Panc1 (cell line): ENCODE measurements around the gene ANKLE2. TPM values are rescaled to one million over a fixed set of nuclear protein-coding genes. Genes with fewer than 3 reads are reported as not detected.

Experiments used
- ATAC-seq: fragments of 200-7000 bp; cut with Tn5 transposase; 2 replicates; pipeline ENCODE4 v1.9.1; 2020; ENCODE audit warnings: mild to moderate bottlenecking, moderate library complexity
- BruUV-seq: library from RNA; stranded (reverse); fragments of 400-500 nt; replicated peaks from 2 replicates; lab custom pipeline; 2021; lab: Mats Ljungman, UMichigan
- CTCF ChIA-PET: fragments of 300-600 bp; sonication (Branson Sonifier 250); formaldehyde crosslinking; loops from one replicate; lab custom pipeline; 2022; ENCODE audit warnings: antibody characterized with exemption; lab: Charles Lee
- POLR2A ChIA-PET: fragments of 300-600 bp; sonication (Branson Sonifier 250); formaldehyde crosslinking; loops from one replicate; lab custom pipeline; 2022; ENCODE audit warnings: antibody characterized with exemption; lab: Charles Lee
- DNase-seq: peaks from one replicate; pipeline ENCODE4 v3.0.0-alpha.2; 2010; ENCODE audit warnings: low read depth, low spot score
- H3K27ac ChIP-seq: 2 replicates; pipeline ENCODE4 v1.5.1; 2011; ENCODE audit warnings: mild to moderate bottlenecking, low read length, inconsistent platforms
- H3K27me3 ChIP-seq: fragments of 200-500 bp; sonication (Bioruptor generic); 2 replicates; pipeline ENCODE4 v1.6.0; 2014; ENCODE audit warnings: low read length, inconsistent platforms; ENCODE audit not compliant: control insufficient read depth, insufficient read depth
- H3K36me3 ChIP-seq: fragments of 200-500 bp; sonication (Bioruptor generic); 2 replicates; pipeline ENCODE4 v1.5.1; 2014; ENCODE audit warnings: inconsistent platforms, mild to moderate bottlenecking, low read length, moderate library complexity; ENCODE audit not compliant: control insufficient read depth, insufficient read depth
- H3K4me1 ChIP-seq: 2 replicates; pipeline ENCODE4 v1.5.1; 2011; ENCODE audit warnings: inconsistent platforms, mild to moderate bottlenecking, low read length, moderate library complexity; ENCODE audit not compliant: control insufficient read depth, insufficient read depth
- H3K4me3 ChIP-seq, 2 experiments: 2 replicates each; pipeline ENCODE4 v1.5.1; 2011 to 2012; ENCODE audit warnings: low read depth in 2 of 2, low read length in 2 of 2, mild to moderate bottlenecking in 2 of 2, inconsistent platforms in 1 of 2, moderate library complexity in 1 of 2
- H3K9me3 ChIP-seq: fragments of 200-500 bp; sonication (Bioruptor generic); 2 replicates; pipeline ENCODE4 v1.5.1; 2014; ENCODE audit warnings: low read depth, mild to moderate bottlenecking, inconsistent platforms, low read length, moderate library complexity; ENCODE audit not compliant: control insufficient read depth, insufficient read depth
- CTCF ChIP-seq: fragments of 450-650 bp; IDR thresholded peaks from 2 replicates; pipeline ENCODE4 v1.5.1; 2017; ENCODE audit warnings: mild to moderate bottlenecking
- POLR2AphosphoS5 ChIP-seq: IDR thresholded peaks from 2 replicates; pipeline ENCODE4 v1.6.1; 2012; ENCODE audit warnings: mild to moderate bottlenecking, low read depth, low read length, moderate library complexity
- REST ChIP-seq, 2 experiments: IDR thresholded peaks; 2 replicates each; pipeline ENCODE4 v1.6.1; 2011 to 2012; ENCODE audit warnings: low read depth in 2 of 2, control low read depth in 1 of 2, low read length in 1 of 2, mild to moderate bottlenecking in 1 of 2, moderate library complexity in 1 of 2; ENCODE audit not compliant: insufficient read depth in 1 of 2
- SIN3A ChIP-seq: IDR thresholded peaks from 2 replicates; pipeline ENCODE4 v1.6.1; 2012; ENCODE audit warnings: low read depth, mild to moderate bottlenecking, low read length, moderate library complexity, borderline replicate concordance; ENCODE audit not compliant: insufficient read depth
- TCF7L2 ChIP-seq: IDR thresholded peaks from 2 replicates; pipeline ENCODE4 v1.6.1; 2011; ENCODE audit warnings: mild to moderate bottlenecking, low read depth, low read length, inconsistent platforms
- in situ Hi-C: cut with HindIII; loops from 2 replicates; pipeline ENCODE4 v1.10.0; 2016; ENCODE audit warnings: low sequenced_read_pairs, low pct_unique_long_range_greater_than_20kb
- intact Hi-C: fragments of 100-400 bp; cut with micrococcal nuclease; formaldehyde crosslinking; loops from one replicate; pipeline ENCODE4 v1.10.0; 2022; ENCODE audit not compliant: unreplicated experiment
- total RNA-seq: library from RNA; stranded (reverse); gene quantifications from one replicate; pipeline ENCODE4 v1.2.1, GENCODE V29; 2021; ENCODE audit not compliant: unreplicated experiment

The ANKLE2 gene
- total RNA-seq, 1 experiment from 2014 or later, result 88.7 TPM

GRCh38 chr12:132773077-132773955, 11.7 kb upstream of the ANKLE2 start:
- POLR2A ChIA-PET, result no interaction called here
- no TSS peak for BruUV-seq
- TF ChIP-seq CTCF (no peak), POLR2AphosphoS5 (no peak), SIN3A (no peak), REST (IDR thresholded peaks at IDR 0.05; ENCODE audit: insufficient read depth in 1 of 2, low read depth in 2 of 2, low read length in 1 of 2) (no peak), TCF7L2 (no peak)

GRCh38 chr12:132772606-132773005, 11.0 kb upstream of the ANKLE2 start:
- Histone ChIP-seq H3K36me3 (peaks cover 16% of the 10 kb centered on the region), H3K4me1 (no peaks in the 10 kb centered on the region), H3K27me3 (no peaks in the 10 kb centered on the region), H3K27ac (no peak overlapping the region), H3K4me3 (no peak overlapping the region), H3K9me3 (no peaks in the 10 kb centered on the region)
- POLR2A ChIA-PET, result interaction anchor here (0.6 kb wide), 1 partner anchor 10 kb away, joined by 3 read pairs; no protein-coding TSS in a partner anchor
- CTCF ChIA-PET, result no interaction called here
- in situ Hi-C loops (no loop called here), intact Hi-C loops (no loop called here)
- TF ChIP-seq SIN3A (no peak), TCF7L2 (no peak), REST (IDR thresholded peaks at IDR 0.05; ENCODE audit: insufficient read depth in 1 of 2, low read depth in 2 of 2, low read length in 1 of 2) (no peak), POLR2AphosphoS5 (no peak), CTCF (no peak)
- BruUV-seq, result no TSS peak
- DNase-seq, result no peak
- ATAC-seq, result no peak

More at GRCh38 chr12:132773077-132773955, 11.7 kb upstream of the ANKLE2 start:
- DNase-seq, result no peak
- CTCF ChIA-PET, result no interaction called here
- H3K4me3 ChIP-seq, result no peak overlapping the region
- H3K4me1 ChIP-seq, result no peaks in the 10 kb centered on the region
- no peak for ATAC-seq
- H3K27me3 ChIP-seq, result no peaks in the 10 kb centered on the region
- H3K27ac ChIP-seq, result no peak overlapping the region
- peaks cover 16% of the 10 kb centered on the region for H3K36me3 ChIP-seq
- intact Hi-C loops, result no loop called here
- no peaks in the 10 kb centered on the region for H3K9me3 ChIP-seq
- in situ Hi-C loops, result no loop called here
